Lung microvascular endothelial cell (primary cell): ENCODE measurements around the gene UNC5B. TPM values are rescaled to one million over a fixed set of nuclear protein-coding genes. Genes with fewer than 3 reads are reported as not detected.
A peak's percentile ranks its signal among the peaks of the same experiment; 100 is the strongest.

Experiments used
- DNase-seq, 2 donors: peaks; one replicate each; pipeline versions ENCODE4 v3.0.0 to v3.0.0-alpha.2; 2010; ENCODE audit warnings: low read depth in 2 of 2
- total RNA-seq: library from RNA; depleted of rRNA; stranded (reverse); fragments of >200 nt; gene quantifications from 2 replicates; pipeline ENCODE4 v1.2.1, GENCODE V29; 2014

Gene UNC5B
- 10.9 and 12.9 TPM in 2 replicates for total RNA-seq

DNA sequence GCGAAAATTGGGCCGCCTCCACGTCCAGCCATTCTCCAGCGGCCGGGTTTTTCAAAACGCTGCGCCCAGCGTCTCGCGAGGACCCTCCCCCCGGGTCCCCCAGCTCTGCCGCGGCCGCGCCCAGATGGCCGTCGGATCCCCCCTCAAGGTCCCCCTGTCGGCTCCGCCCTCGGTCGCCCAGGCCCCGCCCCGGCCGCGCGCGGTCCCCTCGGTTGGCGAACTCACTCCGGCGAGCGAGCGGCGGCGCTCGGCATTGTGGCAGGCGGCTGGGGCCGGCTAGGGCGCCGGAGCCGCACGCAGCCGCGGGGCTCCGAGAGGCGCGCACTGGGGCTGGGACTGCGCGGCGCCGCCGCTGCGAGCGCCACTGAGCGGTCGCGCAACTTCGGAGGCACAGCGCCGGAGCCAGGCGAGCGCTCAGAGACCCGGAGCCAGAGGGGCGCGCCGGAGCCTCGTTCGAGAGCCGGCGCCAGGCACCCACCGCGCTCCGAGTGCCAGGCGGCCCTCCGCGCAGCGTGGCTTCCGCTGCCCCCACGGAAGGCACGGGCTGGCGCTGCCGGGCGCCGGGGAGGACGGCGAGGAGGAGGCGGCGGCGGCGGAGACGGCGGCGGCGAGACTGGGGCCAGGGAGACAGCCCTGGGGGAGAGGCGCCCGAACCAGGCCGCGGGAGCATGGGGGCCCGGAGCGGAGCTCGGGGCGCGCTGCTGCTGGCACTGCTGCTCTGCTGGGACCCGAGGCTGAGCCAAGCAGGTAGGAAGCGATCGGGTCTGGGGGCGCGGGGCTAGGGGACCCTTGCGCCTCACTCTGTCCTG lies at the start of gene UNC5B:
UNC5B (plus strand) TSS at position 253 of the 809 bp plus-strand sequence; CDS start at position 669, 416 bp downstream.
- peak; percentile 92 to 94 for DNase-seq

GRCh38 chr10:71173466-71173865 lies 38.9 kb upstream of the UNC5B start:
- DNase-seq: no peak

- no peak for DNase-seq
These were observed 35.7 kb upstream of the UNC5B start for GRCh38 chr10:71176661-71177060.

- no peak for DNase-seq
These were observed 34.6 kb upstream of the UNC5B start for GRCh38 chr10:71177651-71178199.

DNA sequence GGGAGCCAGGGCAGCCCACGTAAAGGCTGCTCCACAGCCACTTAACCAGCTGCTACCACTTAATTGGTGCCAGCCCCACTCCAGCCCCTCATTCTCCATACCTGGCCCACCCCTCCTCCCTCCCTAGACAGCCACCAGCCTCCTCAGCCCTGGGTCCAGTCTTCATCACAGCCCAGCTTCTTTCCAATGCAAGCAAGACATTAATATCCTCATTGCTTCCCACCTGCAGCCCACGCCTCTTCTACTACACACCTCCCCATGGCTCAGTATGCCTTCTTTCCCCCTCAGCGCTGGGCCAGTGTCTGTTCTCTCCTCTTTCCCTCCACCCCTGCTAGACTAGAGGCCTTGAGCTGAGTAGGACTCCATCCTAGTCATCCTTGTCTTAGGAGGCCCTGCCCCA lies 33.5 kb upstream of the UNC5B start:
- DNase-seq: no peak

DNA sequence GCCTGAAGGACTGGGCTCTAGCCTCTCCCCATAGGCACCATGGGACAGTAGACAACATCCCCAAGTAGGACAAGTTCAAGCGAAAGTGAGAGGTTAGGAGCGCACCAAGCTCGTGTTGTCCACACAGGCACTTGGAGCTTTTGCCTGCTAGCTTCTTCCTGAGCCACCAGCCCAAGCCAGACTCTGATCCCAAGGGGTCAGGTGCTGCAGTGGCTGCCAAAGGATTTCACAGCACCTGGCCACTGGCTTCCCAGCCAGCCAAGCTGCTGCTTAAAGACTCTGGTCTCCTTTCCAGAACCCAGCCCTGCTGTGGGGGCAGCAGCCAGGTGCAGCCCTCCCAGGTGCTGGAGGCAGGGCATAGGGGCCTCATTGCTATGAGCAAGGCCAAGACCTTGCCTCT lies 33.0 kb upstream of the UNC5B start:
- no peak for DNase-seq

DNA sequence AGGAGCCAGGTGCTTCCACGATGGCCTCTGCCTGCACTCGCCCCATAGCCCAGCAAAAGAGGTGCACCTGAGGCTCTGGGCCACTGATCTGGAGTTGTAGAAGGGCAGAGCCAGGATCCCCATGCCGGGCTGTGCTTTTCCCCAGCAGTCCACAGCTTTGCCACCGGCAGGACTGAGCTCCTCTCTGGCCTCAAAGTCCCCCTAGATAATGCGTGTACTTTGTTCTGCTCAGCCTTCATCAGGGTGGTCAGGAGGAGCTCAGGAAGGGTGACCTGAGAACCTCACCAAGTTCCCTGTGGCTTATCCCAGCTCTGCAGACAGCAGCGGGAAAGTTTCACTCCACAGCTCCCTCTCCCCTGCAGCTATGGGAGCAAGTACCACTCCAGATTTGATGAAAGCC lies 27.9 kb upstream of the UNC5B start:
- DNase-seq: no peak

- DNase-seq: no peak
These were observed 27.2 kb upstream of the UNC5B start for GRCh38 chr10:71185209-71185608.

- DNase-seq: no peak
These were observed 25.2 kb upstream of the UNC5B start for GRCh38 chr10:71187197-71187596.

- DNase-seq: peak in 1 of 2 donors; percentile 67
These were observed 24.8 kb upstream of the UNC5B start for GRCh38 chr10:71187600-71187999.

DNA sequence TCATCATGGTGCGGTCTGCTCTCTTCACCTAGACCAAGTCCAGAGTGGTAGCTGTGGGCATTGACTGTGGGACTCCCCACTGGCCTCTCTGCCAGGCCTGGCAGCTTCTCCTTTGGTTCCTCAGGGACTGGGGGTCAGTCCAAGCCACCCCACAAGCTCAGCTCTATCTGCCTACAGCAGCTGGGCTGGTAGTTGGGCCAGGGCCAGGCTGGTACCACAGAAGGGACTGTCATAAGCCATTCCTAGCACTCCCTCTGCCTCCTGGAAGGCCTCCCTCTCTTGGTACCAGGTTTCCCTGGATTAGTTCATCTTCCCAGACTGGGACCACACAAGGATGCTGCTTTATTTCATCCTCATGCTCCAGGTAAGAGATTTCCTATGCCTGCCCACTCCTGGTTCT lies 24.2 kb upstream of the UNC5B start:
- DNase-seq: no peak

- no peak for DNase-seq
These were observed 21.4 kb upstream of the UNC5B start for GRCh38 chr10:71191019-71191418.

DNA sequence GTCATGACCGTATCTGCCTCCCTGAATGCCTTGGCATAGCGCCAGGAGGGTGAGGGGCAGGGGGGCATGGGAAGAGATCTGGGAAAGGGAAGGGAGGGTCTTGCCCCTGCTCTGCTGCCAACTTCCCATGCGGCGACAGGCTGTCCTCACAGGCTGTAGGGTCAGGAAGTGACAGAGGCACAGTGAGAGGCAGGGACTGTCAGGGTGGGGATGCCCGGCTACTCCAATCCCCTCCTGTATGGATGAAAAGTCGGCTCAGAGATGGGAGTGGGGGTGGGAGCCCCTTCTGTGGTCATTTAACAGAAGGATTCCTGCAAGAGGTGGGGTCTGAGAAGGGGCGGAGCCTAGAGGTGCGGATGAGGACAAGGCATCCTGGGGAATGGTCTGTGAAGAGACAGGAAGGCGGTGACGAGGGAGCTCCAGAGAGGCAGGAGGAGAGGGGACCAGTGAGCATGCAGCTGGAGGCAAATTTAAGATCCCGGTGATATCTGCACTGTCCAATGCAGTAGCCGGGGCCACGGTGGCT lies 20.8 kb upstream of the UNC5B start:
- peak in 1 of 2 donors; percentile 54 for DNase-seq

DNA sequence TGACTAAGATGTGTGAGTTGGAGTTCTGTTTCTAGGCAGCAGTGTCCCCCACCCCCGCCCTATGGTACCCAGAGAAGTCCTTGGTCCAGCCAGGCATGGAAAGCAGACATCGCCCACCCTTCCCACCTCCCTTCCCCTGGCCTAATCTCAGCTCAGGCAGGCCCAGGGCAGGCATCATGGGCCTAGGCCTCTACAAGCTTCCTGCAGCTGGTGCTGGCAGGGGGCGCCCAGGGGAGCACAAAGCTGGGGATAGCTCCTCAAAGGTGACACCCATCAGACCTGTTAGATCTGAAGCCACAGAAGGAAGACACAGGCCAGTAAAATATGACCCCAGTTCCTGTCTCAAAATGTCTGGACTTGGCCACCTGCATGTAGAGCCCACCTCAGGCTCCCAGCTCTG lies 18.9 kb upstream of the UNC5B start:
- no peak for DNase-seq

DNA sequence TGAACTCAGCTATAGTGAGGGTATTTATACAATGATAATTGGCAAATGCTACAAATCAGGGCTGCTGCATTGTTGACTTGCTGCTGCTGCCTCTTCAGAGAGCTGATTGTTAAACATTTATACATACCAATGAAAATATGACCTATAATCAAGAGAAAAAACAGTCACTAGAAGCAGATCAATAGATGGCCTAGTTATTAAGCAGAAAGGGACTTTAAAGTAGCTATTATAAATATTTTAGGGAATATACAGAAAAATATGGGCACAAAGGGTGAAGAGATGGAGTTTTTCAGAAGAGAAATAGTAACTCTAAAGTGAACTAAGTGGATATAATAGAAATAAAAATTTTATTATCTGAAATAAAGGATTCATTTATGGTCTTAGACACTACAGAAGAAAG lies 14.4 kb upstream of the UNC5B start:
- DNase-seq: no peak

DNA sequence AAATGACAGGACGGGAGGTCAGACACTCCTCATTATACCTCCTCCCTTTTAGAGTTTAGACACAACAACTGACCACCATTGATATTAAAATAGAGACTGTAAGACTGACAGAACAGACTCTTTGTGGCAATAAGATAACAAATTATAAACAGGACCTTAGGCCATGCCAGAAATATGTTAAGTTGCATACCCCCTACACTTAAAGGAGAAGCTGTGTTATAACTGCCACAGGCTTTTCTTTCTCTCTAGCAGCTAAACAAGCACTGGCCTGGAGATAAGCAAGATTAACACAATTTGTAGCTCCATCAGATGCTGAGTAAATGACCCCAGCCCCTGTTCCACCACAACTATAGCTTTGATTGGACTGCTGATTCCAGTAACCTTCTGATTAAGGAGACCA lies 10.5 kb upstream of the UNC5B start:
- no peak for DNase-seq

DNA sequence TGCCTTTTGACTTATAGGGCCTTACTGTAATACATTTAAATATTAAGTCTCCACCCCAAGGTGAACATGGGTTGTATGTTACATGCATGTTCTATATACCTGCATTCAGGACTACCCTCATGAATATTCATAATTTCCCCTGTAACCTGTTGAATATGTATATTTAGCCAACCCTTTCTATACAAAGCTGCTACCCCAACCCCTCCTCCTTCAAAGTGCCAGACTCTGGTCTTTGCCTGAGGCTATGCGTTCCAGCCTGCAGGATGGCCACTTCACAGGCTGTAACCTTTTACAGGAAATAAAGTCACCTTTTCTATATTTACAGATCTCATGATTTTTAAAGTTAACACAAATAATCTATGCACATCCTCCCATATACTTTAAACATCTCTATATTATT lies 10.1 kb upstream of the UNC5B start:
- no peak for DNase-seq

- DNase-seq: no peak
These were observed 9.2 kb upstream of the UNC5B start for GRCh38 chr10:71203124-71203523.

DNA sequence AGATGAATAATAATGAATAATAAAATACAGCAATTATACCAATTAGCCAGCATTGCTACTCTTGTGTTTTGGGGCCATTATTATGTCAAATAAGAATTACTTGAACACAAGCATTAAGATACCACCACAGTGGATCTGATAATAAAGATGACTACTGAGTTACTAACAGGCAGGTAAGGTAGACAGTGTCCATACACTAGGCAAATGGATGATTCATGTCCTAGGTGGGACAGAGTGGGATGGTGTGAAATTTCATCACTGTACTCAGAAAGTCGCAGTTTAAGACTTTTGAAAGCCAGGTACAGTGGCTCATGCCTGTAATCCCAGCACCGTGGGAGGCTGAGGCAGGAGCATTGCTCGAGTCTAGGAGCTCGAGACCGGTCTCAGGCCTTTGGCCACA lies 8.7 kb upstream of the UNC5B start:
- no peak for DNase-seq

GRCh38 chr10:71204746-71205145 lies 7.6 kb upstream of the UNC5B start:
- no peak for DNase-seq

DNA sequence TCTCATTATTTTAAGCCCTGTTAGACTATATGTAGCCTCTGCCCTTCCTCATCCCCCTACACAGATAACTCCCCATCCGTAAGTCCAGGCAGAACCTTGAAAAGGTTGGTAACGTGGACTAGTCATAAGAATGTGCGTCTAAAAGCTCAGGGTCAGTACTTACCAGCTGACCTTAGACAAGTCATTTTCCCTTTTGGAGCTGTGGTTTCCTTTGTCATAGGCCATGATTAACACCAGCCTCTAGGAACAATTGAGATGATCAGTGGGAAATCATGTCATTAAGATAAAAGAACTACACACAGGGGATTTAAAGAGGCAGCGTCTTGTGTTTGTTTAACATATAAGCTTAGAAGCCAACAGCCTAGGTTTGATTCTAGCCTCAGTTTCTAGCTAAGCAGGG lies 6.9 kb upstream of the UNC5B start:
- peak in 1 of 2 donors; percentile 85 for DNase-seq

- no peak for DNase-seq
These were observed 5.5 kb upstream of the UNC5B start for GRCh38 chr10:71206911-71207310.

- DNase-seq: no peak
These were observed 4.8 kb upstream of the UNC5B start for GRCh38 chr10:71207578-71207977.
